ENCODE data around the gene ACTR3.

ACTR3 gene

DNA sequence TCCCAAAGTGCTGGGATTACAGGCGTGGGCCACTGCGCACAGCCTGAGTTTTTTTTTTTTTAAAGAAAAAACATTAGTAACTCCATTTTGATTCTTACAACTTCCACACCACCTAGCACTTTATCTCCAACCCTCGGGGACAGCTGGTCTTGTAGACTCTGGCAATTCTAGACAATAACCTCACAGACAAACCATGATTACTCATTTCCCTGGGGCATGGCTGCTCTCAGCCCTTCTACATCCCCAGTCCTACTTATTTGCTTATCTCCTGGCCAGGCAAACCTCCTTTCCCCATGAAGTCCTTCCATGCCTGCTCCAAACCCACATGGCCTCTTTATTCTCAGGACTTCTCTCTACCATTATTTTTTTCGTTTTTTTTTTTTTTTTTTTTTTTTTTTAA is 91.1 kb downstream of the ACTR3 start:
- TF ChIP-seq, protein P1, sequence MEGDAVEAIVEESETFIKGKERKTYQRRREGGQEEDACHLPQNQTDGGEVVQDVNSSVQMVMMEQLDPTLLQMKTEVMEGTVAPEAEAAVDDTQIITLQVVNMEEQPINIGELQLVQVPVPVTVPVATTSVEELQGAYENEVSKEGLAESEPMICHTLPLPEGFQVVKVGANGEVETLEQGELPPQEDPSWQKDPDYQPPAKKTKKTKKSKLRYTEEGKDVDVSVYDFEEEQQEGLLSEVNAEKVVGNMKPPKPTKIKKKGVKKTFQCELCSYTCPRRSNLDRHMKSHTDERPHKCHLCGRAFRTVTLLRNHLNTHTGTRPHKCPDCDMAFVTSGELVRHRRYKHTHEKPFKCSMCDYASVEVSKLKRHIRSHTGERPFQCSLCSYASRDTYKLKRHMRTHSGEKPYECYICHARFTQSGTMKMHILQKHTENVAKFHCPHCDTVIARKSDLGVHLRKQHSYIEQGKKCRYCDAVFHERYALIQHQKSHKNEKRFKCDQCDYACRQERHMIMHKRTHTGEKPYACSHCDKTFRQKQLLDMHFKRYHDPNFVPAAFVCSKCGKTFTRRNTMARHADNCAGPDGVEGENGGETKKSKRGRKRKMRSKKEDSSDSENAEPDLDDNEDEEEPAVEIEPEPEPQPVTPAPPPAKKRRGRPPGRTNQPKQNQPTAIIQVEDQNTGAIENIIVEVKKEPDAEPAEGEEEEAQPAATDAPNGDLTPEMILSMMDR (IDR thresholded peaks at IDR 0.05; ENCODE audit: low read depth, low read length, missing control alignments) = no peak
- peaks cover 3% of the 10 kb centered on the region for H3K36me3 ChIP-seq (replicated peaks)
- in situ Hi-C loops (cut with HindIII; ENCODE audit: low pct_ligation_motif_present, low sequenced_read_pairs) = no loop called here
- H3K27ac ChIP-seq = peak overlapping the region; percentile 60
- no peaks in the 10 kb centered on the region for H3K27me3 ChIP-seq (replicated peaks)
- no peak overlapping the region for H3K4me3 ChIP-seq (ENCODE audit: low read depth, low read length)
- DNase-seq = peak; percentile 86

DNA sequence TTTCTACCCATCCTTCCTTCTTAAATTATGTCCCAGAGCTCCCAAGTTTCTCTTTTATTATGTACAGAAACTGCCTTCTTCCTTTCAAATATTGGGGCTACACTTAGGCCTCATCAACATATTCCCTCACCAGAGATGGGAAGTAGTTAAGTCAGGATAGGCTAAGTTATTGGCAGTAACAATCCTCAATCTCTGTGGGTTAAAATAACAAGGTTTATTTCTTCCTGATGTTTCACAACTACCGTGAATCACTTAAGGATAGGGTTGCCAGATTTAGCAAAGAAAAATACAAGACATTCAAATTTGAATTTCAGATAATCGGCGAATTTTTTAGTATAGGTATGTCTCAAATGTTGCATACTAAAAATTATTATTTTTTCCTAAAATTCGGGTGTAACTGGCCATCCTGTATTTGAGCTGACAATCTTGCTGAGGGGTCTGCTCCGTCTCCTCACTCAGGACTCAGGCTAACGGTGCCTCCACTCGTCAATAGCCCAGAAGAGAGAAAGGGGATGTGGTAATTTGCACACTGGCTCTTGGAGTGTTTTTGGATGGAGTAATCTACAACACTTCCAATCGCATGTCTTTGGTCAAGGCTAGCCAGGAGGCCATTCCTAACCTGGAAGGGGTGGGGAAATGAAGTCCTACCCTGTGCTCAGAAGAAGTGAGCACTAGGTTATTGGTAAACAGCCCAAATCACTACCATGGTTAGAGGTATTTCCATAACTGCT is 91.7 kb downstream of the ACTR3 start:
- Histone ChIP-seq H3K36me3 (replicated peaks) (peaks cover 3% of the 10 kb centered on the region), H3K27me3 (replicated peaks) (no peaks in the 10 kb centered on the region), H3K4me3 (ENCODE audit: low read depth, low read length) (no peak overlapping the region), H3K27ac (peak overlapping the region; percentile 20)
- TF ChIP-seq, protein P1 (IDR thresholded peaks at IDR 0.05; ENCODE audit: low read depth, low read length, missing control alignments) = no peak
- in situ Hi-C loops (cut with HindIII; ENCODE audit: low pct_ligation_motif_present, low sequenced_read_pairs) = no loop called here
- no peak for DNase-seq

DNA sequence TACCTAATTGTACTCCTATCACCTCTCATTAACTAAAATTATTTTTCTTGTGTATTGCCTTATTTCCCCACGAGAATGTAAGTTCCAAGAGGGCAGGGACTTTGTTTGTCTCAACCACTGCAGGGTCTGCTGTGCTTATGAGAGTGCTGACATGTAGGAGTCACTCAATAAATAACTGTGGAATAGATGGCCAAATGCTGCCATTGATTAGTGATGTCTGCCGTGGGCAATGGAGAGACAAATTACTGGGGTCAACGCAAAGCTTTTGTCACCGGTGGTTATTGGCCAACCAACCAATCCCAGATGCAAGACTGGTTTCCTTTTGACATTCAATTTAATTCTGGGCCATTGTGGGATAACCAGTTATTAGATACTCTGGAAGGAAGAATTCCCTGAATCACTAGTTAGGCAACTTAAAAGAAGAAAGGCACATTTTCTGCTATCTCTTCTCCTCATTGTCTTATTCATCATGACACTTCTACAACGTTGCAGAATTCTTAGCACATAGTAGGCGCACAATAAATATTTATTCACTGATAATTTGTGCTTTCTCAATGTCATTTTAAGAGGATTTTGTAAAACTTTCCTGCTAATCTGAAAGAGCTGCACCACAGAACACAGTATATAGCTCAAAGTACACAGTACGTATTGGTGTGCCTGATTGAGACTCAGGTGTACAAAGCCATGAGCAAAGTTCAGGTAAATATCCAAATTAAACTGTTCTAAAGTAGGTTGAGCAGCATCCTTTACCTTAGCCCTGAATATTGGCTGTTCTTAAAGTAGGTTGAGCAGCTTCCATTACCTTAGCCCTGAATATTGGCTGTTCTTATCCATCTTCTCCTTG is 95.9 kb downstream of the ACTR3 start:
- TF ChIP-seq, protein P1 (IDR thresholded peaks at IDR 0.05; ENCODE audit: low read depth, low read length, missing control alignments) = no peak
- in situ Hi-C loops (cut with HindIII; ENCODE audit: low pct_ligation_motif_present, low sequenced_read_pairs) = no loop called here
- Histone ChIP-seq H3K36me3 (replicated peaks) (no peaks in the 10 kb centered on the region), H3K27ac (no peak overlapping the region), H3K27me3 (replicated peaks) (no peaks in the 10 kb centered on the region), H3K4me3 (ENCODE audit: low read depth, low read length) (no peak overlapping the region)
- DNase-seq = no peak

DNA sequence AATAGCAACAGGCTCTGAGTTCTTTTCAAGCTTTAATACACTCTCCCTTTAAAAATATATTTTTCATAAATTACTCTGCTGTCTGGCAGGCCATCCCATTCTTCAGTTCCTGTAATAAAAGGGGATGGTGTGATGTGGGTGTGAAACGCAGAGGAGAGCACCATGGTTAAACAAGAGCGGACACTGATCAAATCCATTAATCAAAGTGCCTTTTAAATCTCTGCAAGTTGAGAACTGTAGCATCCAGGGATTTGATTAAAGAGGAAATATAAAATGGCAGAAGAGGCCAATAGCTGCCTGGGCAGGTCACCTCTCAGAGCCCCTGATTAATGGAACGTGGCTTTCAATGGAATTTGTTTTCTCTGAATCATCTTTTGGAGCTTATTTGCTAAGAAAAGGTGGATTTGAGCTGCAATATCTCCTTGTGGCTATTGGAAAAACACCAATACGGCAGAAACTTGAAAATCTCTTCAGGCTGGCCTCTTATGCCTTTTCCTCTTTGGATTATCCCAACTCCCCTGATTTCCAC is 96.9 kb downstream of the ACTR3 start:
- Histone ChIP-seq H3K27ac (no peak overlapping the region), H3K36me3 (replicated peaks) (no peaks in the 10 kb centered on the region), H3K4me3 (ENCODE audit: low read depth, low read length) (no peak overlapping the region), H3K27me3 (replicated peaks) (no peaks in the 10 kb centered on the region)
- no peak for DNase-seq
- TF ChIP-seq, protein P1 (IDR thresholded peaks at IDR 0.05; ENCODE audit: low read depth, low read length, missing control alignments) = no peak
- in situ Hi-C loops (cut with HindIII; ENCODE audit: low pct_ligation_motif_present, low sequenced_read_pairs) = no loop called here

DNA sequence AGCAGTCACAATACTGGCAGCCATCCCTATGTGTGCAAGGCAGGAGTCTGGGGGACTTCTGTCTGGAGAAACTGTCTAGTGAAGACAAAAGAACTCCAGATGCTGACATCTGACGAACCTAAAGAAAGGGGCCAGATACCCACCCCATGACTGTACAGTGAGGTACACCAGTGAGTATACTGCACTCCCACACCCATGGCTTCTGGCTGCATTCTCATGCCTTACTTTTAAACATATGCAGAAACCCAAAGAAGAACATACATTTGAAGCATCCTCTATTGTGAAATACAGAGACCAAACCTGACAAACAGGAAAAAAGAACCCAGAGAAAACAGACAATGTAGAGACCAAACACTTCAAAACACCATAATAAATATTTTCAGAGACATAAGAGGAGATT is 102.2 kb downstream of the ACTR3 start:
- TF ChIP-seq, protein P1 (IDR thresholded peaks at IDR 0.05; ENCODE audit: low read depth, low read length, missing control alignments) = no peak
- H3K27ac ChIP-seq = no peak overlapping the region
- in situ Hi-C loops (cut with HindIII; ENCODE audit: low pct_ligation_motif_present, low sequenced_read_pairs) = no loop called here
- H3K27me3 ChIP-seq (replicated peaks) = no peaks in the 10 kb centered on the region
- DNase-seq = no peak
- no peaks in the 10 kb centered on the region for H3K36me3 ChIP-seq (replicated peaks)
- H3K4me3 ChIP-seq (ENCODE audit: low read depth, low read length) = no peak overlapping the region
